Left lung (tissue), 10 donors: Measurements from ENCODE around the gene SELE. TPM values are rescaled to one million over a fixed set of nuclear protein-coding genes. Genes with fewer than 3 reads are reported as not detected.

ENCODE experiments used
- ATAC-seq: fragments of 200-7000 bp; cut with Tn5 transposase; one replicate; pipeline ENCODE4 v1.9.1; 2020; ENCODE audit warnings: moderate library complexity
- DNase-seq, 4 donors: peaks; one replicate each; pipeline ENCODE4 v3.0.0-alpha.2; 2013 to 2020
- H3K27ac ChIP-seq, 2 donors: fragments of 200-600 bp; sonication (generic) in 1 of 2; one replicate each; pipeline versions ENCODE4 v1.5.0 to v1.8.0; 2020 to 2021
- H3K27me3 ChIP-seq, 2 donors: fragments of 200-600 bp; sonication (generic) in 1 of 2; one replicate each; pipeline versions ENCODE4 v1.5.0 to v1.8.0; 2020 to 2021
- H3K36me3 ChIP-seq, 2 donors: fragments of 200-600 bp; sonication (generic) in 1 of 2; one replicate each; pipeline versions ENCODE4 v1.5.0 to v1.8.0; 2020 to 2021
- H3K4me1 ChIP-seq, 2 donors: fragments of 200-600 bp; one replicate each; pipeline ENCODE4 v1.8.0; 2021
- H3K4me3 ChIP-seq, 2 donors: fragments of 200-600 bp; sonication (generic) in 1 of 2; one replicate each; pipeline versions ENCODE4 v1.5.0 to v1.8.0; 2020 to 2021; ENCODE audit warnings: mild to moderate bottlenecking in 1 of 2
- H3K9me3 ChIP-seq, 2 donors: fragments of 200-600 bp; sonication (generic) in 1 of 2; one replicate each; pipeline versions ENCODE4 v1.5.0 to v1.8.0; 2020 to 2021
- intact Hi-C, 2 donors: fragments of 100-400 bp; cut with DNase I; formaldehyde crosslinking; loops; one replicate each; pipeline versions ENCODE4 v1.11.2 to v1.14.2; 2022
- polyA plus RNA-seq, 6 donors: library from polyadenylated mRNA; unstranded; fragments of 120-200 nt; gene quantifications; one replicate each; pipeline ENCODE4 v1.2.1, GENCODE V29; 2013; ENCODE audit not compliant: insufficient read length in 6 of 6
- total RNA-seq, 2 donors: library from RNA; stranded (reverse); fragmentation: NEBNext Ultra II Directional; extraction: Animal tissue kit (Norgen Biotek cat#: 25700); gene quantifications; one replicate each; pipeline ENCODE4 v1.2.1, GENCODE V29; 2021
- TF ChIP-seq, protein P1 (sequence below), 2 donors: fragments of 200-600 bp; sonication (generic) in 1 of 2; IDR thresholded peaks; one replicate each; pipeline versions ENCODE4 v1.5.0 to v1.8.0; 2021; ENCODE audit warnings: antibody characterized with exemption in 2 of 2
- donor health status: DM: no; HTN: yes; CAD: no.
- donor health status: DM: no; HTN: no; CAD: no.

The SELE gene
- total and polyA plus RNA-seq, 8 donors = 0.15 to 3.4 (median 0.20) TPM; not detected in 1

DNA sequence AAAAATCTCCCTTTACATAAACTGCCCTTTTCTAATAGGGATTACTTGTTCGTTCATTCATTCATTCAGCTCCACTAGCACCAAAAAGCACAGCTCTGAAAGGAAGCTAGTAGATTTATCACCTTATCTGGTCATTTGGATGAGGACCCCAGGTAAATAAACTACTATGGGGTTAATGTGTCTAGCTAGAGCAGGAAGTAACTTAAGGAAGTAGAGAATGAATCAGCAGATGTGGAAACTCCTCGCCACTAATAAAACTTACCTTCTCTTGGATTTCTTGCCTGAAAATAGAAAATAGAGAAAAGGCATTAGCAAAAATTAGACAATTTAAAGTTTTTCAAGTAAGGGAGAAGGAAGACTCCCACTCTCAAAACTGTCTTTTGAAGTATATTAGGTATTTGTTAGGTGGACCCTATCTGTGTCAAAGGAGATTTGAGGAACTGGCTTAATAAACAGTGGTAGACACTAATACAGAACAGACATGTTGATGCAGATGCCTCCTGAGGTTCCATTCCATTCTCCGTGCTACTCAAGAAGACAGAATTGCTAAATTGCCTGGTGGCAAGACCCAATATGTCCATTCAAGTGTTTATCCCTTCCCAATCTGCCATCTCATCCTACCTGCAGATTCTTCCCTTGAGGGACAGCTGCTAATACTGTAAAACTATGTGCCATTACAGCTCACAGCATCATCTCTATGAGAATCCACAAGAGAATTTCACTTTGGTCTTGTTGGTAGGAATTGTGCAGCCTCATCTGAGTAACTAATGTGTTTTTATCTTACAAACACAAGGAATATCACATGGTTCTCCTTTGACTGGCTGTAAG lies 37.4 kb downstream of the SELE start:
- H3K27ac ChIP-seq = peak overlapping the region in 1 of 2 donors; percentile 87
- TF ChIP-seq, protein P1, sequence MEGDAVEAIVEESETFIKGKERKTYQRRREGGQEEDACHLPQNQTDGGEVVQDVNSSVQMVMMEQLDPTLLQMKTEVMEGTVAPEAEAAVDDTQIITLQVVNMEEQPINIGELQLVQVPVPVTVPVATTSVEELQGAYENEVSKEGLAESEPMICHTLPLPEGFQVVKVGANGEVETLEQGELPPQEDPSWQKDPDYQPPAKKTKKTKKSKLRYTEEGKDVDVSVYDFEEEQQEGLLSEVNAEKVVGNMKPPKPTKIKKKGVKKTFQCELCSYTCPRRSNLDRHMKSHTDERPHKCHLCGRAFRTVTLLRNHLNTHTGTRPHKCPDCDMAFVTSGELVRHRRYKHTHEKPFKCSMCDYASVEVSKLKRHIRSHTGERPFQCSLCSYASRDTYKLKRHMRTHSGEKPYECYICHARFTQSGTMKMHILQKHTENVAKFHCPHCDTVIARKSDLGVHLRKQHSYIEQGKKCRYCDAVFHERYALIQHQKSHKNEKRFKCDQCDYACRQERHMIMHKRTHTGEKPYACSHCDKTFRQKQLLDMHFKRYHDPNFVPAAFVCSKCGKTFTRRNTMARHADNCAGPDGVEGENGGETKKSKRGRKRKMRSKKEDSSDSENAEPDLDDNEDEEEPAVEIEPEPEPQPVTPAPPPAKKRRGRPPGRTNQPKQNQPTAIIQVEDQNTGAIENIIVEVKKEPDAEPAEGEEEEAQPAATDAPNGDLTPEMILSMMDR (IDR thresholded peaks at IDR 0.05) = no peak
- H3K27me3 ChIP-seq = no peaks in the 10 kb centered on the region
- ATAC-seq (no peak), DNase-seq (no peak)
- H3K4me1 ChIP-seq = peaks cover 3 to 71% of the 10 kb centered on the region in 2 donors
- no peak overlapping the region for H3K4me3 ChIP-seq
- intact Hi-C loops = no loop called here
- H3K9me3 ChIP-seq = no peaks in the 10 kb centered on the region
- peaks cover 0 to 12% of the 10 kb centered on the region in 2 donors for H3K36me3 ChIP-seq

DNA sequence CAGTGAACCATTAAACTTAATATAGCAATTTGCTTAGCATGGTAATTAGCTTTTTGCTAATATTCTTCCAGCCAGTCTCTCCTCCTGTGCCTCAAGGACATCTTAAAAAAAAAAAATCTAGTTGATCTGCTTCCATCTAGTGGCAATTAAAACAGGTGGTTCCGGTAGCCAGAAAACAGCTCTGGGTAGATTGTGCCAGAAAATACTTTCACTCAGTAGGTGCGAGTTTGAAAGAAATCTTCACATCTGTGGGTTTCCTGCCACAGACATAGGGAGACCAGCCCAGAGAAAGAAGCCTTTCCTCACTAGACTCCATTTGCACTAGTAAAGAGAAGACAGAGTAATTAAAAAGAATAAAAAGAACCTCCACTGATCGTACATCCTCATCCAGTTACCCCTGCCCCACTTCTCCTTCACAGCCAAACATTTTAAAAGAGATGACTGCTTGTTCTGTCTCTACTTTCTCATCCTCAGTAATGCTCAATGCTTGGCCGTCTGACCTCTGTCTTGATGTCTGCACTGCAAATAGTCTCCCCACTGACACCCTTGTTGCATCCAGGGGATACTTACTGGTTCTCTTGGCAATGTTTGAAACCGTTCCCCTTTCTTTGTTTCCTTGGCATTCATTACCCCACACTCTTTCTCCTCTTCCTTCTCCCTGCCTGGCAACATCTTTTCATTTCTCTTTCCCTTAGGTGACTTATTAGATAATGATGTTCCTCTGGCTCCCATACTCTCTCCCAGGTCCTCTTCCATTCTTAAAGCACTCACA lies 39.4 kb downstream of the SELE start:
- TF ChIP-seq, protein P1 (IDR thresholded peaks at IDR 0.05) = no peak
- Histone ChIP-seq H3K4me3 (no peak overlapping the region), H3K4me1 (peaks cover 3 to 69% of the 10 kb centered on the region in 2 donors), H3K36me3 (no peaks in the 10 kb centered on the region), H3K27me3 (no peaks in the 10 kb centered on the region), H3K27ac (peak overlapping the region in 1 of 2 donors; percentile 87), H3K9me3 (no peaks in the 10 kb centered on the region)
- intact Hi-C loops = no loop called here
- ATAC-seq (peak; percentile 24), DNase-seq (no peak)

DNA sequence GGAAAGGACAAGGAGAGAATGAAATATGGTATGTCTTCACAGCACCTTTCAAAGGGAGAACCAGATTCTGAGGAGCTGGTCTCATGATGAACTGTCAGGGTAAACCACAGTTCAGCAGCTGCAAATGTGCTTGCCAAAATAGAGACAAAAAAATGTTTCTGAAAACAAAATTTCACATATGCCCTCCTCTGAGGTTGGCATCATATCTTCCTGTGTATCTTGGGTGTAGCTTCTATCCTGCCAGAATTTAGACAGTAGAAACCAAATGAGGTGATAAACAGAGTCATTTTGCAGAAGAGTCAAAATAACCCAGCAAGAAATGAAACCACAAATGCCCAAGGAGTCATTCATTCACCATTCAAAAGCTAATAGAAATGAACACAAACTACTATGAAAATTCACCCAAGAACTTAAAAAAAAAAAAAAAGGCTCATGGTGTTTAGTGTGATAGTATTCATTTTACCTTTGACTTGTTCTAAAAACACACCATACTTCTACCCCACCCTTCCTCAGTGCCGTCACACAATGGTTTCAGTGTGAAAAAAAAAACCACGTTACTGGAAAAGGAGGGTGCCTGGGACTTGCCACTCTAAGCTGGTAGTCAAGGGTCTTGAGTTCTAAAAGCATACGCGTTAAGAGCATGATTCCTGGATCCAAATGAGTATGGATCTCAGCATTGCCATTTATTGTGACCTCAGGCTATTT lies 41.0 kb downstream of the SELE start:
- peaks cover 3 to 60% of the 10 kb centered on the region in 2 donors for H3K4me1 ChIP-seq
- H3K36me3 ChIP-seq = no peaks in the 10 kb centered on the region
- H3K27me3 ChIP-seq = no peaks in the 10 kb centered on the region
- no peaks in the 10 kb centered on the region for H3K9me3 ChIP-seq
- ATAC-seq = no peak
- H3K27ac ChIP-seq = peak overlapping the region in 1 of 2 donors; percentile 87
- H3K4me3 ChIP-seq = no peak overlapping the region
- no peak for DNase-seq
- intact Hi-C loops = no loop called here
- TF ChIP-seq, protein P1 (IDR thresholded peaks at IDR 0.05) = no peak

DNA sequence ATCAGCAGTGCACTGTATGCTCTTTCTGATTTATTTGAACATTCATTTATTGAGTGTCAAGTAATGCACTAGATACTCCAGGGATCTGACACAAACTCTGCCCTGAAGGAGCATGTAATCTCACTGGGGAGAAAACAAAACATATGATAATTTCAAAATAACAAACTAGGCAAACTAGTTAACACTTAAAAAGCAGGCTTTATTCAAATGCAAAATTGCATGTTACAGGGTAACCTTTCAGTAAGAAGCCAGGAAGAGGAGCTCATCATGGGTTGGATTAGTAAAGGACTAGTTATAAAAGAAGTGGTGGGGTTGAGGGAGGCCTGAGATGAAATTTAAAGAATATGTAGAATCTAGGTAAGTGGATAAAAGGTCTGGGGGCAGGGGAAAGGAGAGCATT lies 43.4 kb downstream of the SELE start:
- no peak for ATAC-seq
- no peak overlapping the region for H3K4me3 ChIP-seq
- DNase-seq = no peak
- H3K27ac ChIP-seq = no peak overlapping the region
- no peaks in the 10 kb centered on the region for H3K9me3 ChIP-seq
- TF ChIP-seq, protein P1 (IDR thresholded peaks at IDR 0.05) = no peak
- intact Hi-C loops = no loop called here
- peaks cover 3 to 37% of the 10 kb centered on the region in 2 donors for H3K4me1 ChIP-seq
- no peaks in the 10 kb centered on the region for H3K27me3 ChIP-seq
- no peaks in the 10 kb centered on the region for H3K36me3 ChIP-seq
